ENCODE data around the gene ANAPC2.

The ANAPC2 gene

DNA sequence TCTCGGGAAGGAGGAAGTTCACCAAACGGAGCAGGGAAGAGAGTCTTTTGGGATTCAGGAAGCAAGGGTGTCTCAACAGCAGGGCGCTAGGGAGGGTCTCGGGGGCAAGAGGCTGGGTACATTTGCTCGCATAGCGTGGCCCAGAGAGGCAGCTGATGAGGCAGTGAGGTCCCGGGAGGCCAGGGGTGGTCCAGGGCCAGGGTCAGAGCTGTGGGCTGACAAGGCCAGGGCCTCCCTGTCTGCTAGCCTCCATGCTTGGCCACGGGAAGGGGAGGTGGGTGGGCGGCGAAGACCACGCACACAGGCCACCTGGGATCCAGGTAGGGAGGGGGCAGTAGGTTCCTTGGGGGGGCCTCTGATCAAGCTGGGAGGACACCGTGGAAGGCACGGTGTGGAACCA lies 23.2 kb upstream of the ANAPC2 start:
- H3K27ac ChIP-seq (ENCODE audit: low read length) = no peak overlapping the region
- H3K27me3 ChIP-seq (ENCODE audit: low read depth, low read length) = no peaks in the 10 kb centered on the region
- H3K9ac ChIP-seq (ENCODE audit: low read length) = no peak overlapping the region
- H3K9me3 ChIP-seq (ENCODE audit: insufficient read depth, low read length) = no peaks in the 10 kb centered on the region
- H3K4me2 ChIP-seq (ENCODE audit: low read length) = no peak overlapping the region
- peaks cover 2% of the 10 kb centered on the region for H3K4me1 ChIP-seq (ENCODE audit: low read length)
- no peak overlapping the region for H3K4me3 ChIP-seq (ENCODE audit: low read length)
- TF ChIP-seq EZH2phosphoT487 (IDR thresholded peaks at IDR 0.05; ENCODE audit: low read depth) = no peak
- TF ChIP-seq, protein P1, sequence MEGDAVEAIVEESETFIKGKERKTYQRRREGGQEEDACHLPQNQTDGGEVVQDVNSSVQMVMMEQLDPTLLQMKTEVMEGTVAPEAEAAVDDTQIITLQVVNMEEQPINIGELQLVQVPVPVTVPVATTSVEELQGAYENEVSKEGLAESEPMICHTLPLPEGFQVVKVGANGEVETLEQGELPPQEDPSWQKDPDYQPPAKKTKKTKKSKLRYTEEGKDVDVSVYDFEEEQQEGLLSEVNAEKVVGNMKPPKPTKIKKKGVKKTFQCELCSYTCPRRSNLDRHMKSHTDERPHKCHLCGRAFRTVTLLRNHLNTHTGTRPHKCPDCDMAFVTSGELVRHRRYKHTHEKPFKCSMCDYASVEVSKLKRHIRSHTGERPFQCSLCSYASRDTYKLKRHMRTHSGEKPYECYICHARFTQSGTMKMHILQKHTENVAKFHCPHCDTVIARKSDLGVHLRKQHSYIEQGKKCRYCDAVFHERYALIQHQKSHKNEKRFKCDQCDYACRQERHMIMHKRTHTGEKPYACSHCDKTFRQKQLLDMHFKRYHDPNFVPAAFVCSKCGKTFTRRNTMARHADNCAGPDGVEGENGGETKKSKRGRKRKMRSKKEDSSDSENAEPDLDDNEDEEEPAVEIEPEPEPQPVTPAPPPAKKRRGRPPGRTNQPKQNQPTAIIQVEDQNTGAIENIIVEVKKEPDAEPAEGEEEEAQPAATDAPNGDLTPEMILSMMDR (IDR thresholded peaks at IDR 0.05; ENCODE audit: low read depth, low read length) = no peak
- H3K36me3 ChIP-seq (replicated peaks; ENCODE audit: low read depth, low read length) = peaks cover 5% of the 10 kb centered on the region
- peaks cover 9% of the 10 kb centered on the region for H3K79me2 ChIP-seq (ENCODE audit: low read length)
- H2AFZ ChIP-seq (ENCODE audit: low read depth, low read length) = no peak overlapping the region
- H4K20me1 ChIP-seq (ENCODE audit: insufficient read depth, low read length) = no peaks in the 10 kb centered on the region

DNA sequence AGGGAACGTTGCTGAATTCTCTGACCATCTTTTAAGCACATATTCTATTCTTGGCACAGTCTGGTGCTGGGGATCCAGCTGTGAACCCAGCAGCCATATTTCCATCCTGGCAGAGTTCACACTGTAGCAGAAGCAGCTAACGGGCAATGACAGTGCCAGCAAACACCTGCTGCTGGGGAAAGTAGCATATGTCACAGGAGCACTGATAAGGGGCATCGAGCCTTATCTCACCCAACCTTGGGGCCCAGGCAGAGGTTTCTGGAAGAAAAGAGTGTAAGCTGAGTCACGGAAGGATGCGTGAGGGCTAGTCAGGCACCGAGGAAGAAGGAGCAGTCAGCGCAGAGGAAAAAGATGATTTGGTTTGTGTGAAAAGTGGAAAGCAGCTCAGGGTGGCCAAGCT lies 18.2 kb upstream of the ANAPC2 start:
- no peaks in the 10 kb centered on the region; the same call in 1 of the 2 replicates for H4K20me1 ChIP-seq (ENCODE audit: insufficient read depth, low read length)
- H2AFZ ChIP-seq (ENCODE audit: low read depth, low read length) = no peak overlapping the region
- no peaks in the 10 kb centered on the region for H3K27me3 ChIP-seq (ENCODE audit: low read depth, low read length)
- peaks cover 5% of the 10 kb centered on the region for H3K36me3 ChIP-seq (replicated peaks; ENCODE audit: low read depth, low read length)
- H3K4me2 ChIP-seq (ENCODE audit: low read length) = peak overlapping the region; percentile 93
- H3K4me1 ChIP-seq (ENCODE audit: low read length) = peaks cover 24% of the 10 kb centered on the region
- TF ChIP-seq, protein P1 (IDR thresholded peaks at IDR 0.05; ENCODE audit: low read depth, low read length) = no peak
- no peak for TF ChIP-seq EZH2phosphoT487 (IDR thresholded peaks at IDR 0.05; ENCODE audit: low read depth)
- H3K9me3 ChIP-seq (ENCODE audit: insufficient read depth, low read length) = no peaks in the 10 kb centered on the region
- H3K27ac ChIP-seq (ENCODE audit: low read length) = no peak overlapping the region
- H3K79me2 ChIP-seq (ENCODE audit: low read length) = peaks cover 54% of the 10 kb centered on the region
- peak overlapping the region; percentile 93 for H3K4me3 ChIP-seq (ENCODE audit: low read length)
- peak overlapping the region; percentile 83 for H3K9ac ChIP-seq (ENCODE audit: low read length)

DNA sequence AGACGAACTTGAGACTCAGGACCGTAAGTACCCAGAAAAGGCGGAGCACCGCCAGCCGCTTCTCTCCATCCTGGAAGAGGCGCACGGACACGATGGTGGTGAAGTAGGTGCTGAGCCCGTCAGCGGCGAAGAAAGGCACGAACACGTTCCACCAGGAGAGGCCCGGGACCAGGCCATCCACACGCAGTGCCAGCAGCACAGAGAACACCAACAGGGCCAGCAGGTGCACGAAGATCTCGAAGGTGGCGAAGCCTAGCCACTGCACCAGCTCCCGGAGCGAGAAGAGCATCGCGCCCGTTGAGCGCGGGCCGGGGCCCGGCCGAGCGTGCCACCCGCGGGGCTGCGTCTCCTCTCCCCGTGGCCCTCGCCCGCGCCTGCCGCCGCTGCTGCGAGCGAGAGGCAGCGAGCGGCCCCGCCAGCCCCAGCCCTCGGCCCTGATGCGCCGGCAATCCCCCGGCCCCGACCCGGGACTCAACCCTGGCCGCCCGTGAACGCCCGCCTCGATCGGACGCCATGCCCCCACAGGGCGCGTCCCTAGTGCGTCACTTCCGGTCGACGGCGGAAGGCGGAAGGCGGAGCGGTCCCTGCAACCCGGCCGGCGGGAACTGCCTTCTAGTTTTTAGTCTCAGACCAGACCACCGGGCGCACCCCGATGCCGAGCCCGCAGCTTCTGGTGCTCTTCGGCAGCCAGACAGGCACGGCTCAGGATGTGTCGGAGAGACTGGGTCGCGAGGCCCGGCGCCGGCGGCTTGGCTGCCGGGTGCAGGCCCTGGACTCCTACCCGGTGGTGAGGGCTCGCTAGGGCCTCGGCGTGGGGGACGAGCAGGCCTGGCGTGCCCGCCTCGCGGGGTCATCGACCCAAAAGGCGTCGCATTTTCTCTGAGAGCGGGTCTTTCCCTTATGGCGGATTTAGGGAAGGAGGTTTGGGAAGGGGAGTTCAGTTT lies 17.0 kb upstream of the ANAPC2 start, which contains the start of the genes NDOR1 and TMEM203:
TSS of gene NDOR1 (plus strand) at position 575 of the 944 bp plus-strand sequence. CDS start at position 653, 78 bp downstream.
TSS of gene TMEM203 (minus strand) at position 523 of the 944 bp plus-strand sequence. CDS start at position 289, 234 bp downstream.
- no peaks in the 10 kb centered on the region for H3K9me3 ChIP-seq (ENCODE audit: insufficient read depth, low read length)
- TF ChIP-seq, protein P1 (IDR thresholded peaks at IDR 0.05; ENCODE audit: low read depth, low read length) = no peak
- TF ChIP-seq EZH2phosphoT487 (IDR thresholded peaks at IDR 0.05; ENCODE audit: low read depth) = no peak
- no peaks in the 10 kb centered on the region; the same call in 1 of the 2 replicates for H4K20me1 ChIP-seq (ENCODE audit: insufficient read depth, low read length)
- peak within 1 kb of the TSS; percentile 93 for H3K4me3 ChIP-seq (ENCODE audit: low read length)
- no peak within 1 kb of the TSS for H2AFZ ChIP-seq (ENCODE audit: low read depth, low read length)
- H3K79me2 ChIP-seq (ENCODE audit: low read length) = peaks cover 60% of the 10 kb centered on the region
- H3K27ac ChIP-seq (ENCODE audit: low read length) = peak within 1 kb of the TSS; percentile 50
- H3K4me1 ChIP-seq (ENCODE audit: low read length) = peaks cover 29% of the 10 kb centered on the region
- H3K27me3 ChIP-seq (ENCODE audit: low read depth, low read length) = no peaks in the 10 kb centered on the region
- peak within 1 kb of the TSS; percentile 83 for H3K9ac ChIP-seq (ENCODE audit: low read length)
- peaks cover 5% of the 10 kb centered on the region for H3K36me3 ChIP-seq (replicated peaks; ENCODE audit: low read depth, low read length)
- H3K4me2 ChIP-seq (ENCODE audit: low read length) = peak within 1 kb of the TSS; percentile 95

DNA sequence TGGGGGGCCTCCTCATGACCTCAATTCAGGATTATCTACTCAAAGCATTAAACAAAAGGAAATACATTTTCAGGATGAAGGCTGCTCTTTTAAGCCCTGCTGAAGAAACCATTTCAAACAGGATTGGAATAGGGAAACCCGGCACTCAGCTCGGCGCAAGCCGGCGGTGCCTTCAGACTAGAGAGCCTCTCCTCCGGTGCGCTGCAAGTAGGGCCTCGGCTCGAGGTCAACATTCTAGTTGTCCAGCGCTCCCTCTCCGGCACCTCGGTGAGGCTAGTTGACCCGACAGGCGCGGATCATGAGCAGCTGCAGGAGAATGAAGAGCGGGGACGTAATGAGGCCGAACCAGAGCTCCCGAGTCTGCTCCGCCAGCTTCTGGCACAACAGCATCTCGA lies 16.4 kb upstream of the ANAPC2 start:
- Histone ChIP-seq H3K79me2 (ENCODE audit: low read length) (peaks cover 60% of the 10 kb centered on the region), H3K4me3 (ENCODE audit: low read length) (peak overlapping the region; percentile 93), H3K9ac (ENCODE audit: low read length) (peak overlapping the region; percentile 83), H2AFZ (ENCODE audit: low read depth, low read length) (no peak overlapping the region), H3K36me3 (replicated peaks; ENCODE audit: low read depth, low read length) (no peaks in the 10 kb centered on the region), H3K27me3 (ENCODE audit: low read depth, low read length) (no peaks in the 10 kb centered on the region), H3K27ac (ENCODE audit: low read length) (0 out of 2 replicates have a peak overlapping the region, but pooled peaks have one; percentile 30), H3K9me3 (ENCODE audit: insufficient read depth, low read length) (no peaks in the 10 kb centered on the region), H3K4me1 (ENCODE audit: low read length) (peaks cover 29% of the 10 kb centered on the region), H3K4me2 (ENCODE audit: low read length) (peak overlapping the region; percentile 95), H4K20me1 (ENCODE audit: insufficient read depth, low read length) (no peaks in the 10 kb centered on the region; the same call in 1 of the 2 replicates)
- TF ChIP-seq, protein P1 (IDR thresholded peaks at IDR 0.05; ENCODE audit: low read depth, low read length) = no peak
- TF ChIP-seq EZH2phosphoT487 (IDR thresholded peaks at IDR 0.05; ENCODE audit: low read depth) = no peak

Measured in OCI-LY3 (cell line).